Breast epithelium (tissue), 3 donors: ENCODE measurements around the gene BACE2.

Experiments
- POLR2AphosphoS5 ChIP-seq, 3 donors: sonication (generic); formaldehyde crosslinking; IDR thresholded peaks; one replicate each; pipeline ENCODE4 v1.6.1; 2017; ENCODE audit warnings: antibody characterized with exemption in 3 of 3
- TF ChIP-seq, protein P1 (sequence below), 3 donors: fragments of 450-650 bp; IDR thresholded peaks; one replicate each; pipeline ENCODE4 v1.5.1; 2016 to 2017; ENCODE audit warnings: antibody characterized with exemption in 3 of 3, mild to moderate bottlenecking in 3 of 3, moderate library complexity in 3 of 3

- TF ChIP-seq, protein P1, sequence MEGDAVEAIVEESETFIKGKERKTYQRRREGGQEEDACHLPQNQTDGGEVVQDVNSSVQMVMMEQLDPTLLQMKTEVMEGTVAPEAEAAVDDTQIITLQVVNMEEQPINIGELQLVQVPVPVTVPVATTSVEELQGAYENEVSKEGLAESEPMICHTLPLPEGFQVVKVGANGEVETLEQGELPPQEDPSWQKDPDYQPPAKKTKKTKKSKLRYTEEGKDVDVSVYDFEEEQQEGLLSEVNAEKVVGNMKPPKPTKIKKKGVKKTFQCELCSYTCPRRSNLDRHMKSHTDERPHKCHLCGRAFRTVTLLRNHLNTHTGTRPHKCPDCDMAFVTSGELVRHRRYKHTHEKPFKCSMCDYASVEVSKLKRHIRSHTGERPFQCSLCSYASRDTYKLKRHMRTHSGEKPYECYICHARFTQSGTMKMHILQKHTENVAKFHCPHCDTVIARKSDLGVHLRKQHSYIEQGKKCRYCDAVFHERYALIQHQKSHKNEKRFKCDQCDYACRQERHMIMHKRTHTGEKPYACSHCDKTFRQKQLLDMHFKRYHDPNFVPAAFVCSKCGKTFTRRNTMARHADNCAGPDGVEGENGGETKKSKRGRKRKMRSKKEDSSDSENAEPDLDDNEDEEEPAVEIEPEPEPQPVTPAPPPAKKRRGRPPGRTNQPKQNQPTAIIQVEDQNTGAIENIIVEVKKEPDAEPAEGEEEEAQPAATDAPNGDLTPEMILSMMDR (IDR thresholded peaks at IDR 0.05): no peak
- TF ChIP-seq POLR2AphosphoS5 (IDR thresholded peaks at IDR 0.05): no peak
These were observed 6.5 kb upstream of the BACE2 start for GRCh38 chr21:41161428-41161827.
